ENCODE measurements around the gene RUNX1. TPM values are rescaled to one million over a fixed set of nuclear protein-coding genes. Genes with fewer than 3 reads are reported as not detected.

The RUNX1 gene
- total and polyA plus RNA-seq, 2 of the 13 experiments (the other 11 are each of a cell fraction or from before 2014, with no cell fraction given), result 5.4 to 6.4 TPM

DNA sequence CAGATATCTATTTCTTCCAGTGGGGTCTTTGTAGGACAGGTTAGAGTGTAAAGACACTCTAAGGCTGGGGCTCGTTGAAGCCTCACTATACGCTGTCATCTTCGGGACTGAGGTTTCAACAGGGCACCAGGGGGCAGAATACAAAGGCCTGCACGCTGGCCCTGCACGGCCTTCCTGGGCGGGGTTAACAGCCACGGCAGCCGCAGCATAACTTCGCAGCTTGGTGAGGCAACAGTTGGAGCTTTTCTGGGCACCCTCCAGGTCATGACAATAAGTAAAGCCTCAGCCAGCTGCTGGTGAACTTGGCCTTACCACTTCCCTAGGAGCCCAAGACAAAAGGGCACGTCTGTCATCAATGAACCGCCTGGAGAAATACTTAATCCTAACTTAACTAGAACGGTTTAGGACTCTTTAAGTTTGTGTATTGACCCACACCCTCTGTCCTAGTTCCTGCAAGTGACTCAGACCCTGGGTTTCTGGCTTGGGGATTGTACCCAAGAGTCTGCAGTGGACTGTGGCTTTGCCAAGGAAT, 2.3 kb upstream of the RUNX1 start (continued):
- TF ChIP-seq TBL1XR1 (IDR thresholded peaks at IDR 0.05; ENCODE audit: borderline replicate concordance, low read length, partially characterized antibody), result peak; percentile 11
- TF ChIP-seq NCOR1 (IDR thresholded peaks at IDR 0.05; ENCODE audit: borderline replicate concordance, low read length), result no peak
- TF ChIP-seq SUZ12 (IDR thresholded peaks at IDR 0.05; ENCODE audit: low read depth, low read length), result no peak
- no peak for TF ChIP-seq ZNF33B (CRISPR knock-in tag; IDR thresholded peaks at IDR 0.05)
- TF ChIP-seq HOXA3 (CRISPR knock-in tag; IDR thresholded peaks at IDR 0.05), result peak; percentile 65
- no peak for TF ChIP-seq ZNF44 (CRISPR knock-in tag; IDR thresholded peaks at IDR 0.05)
- TF ChIP-seq FOXO1 (CRISPR knock-in tag; IDR thresholded peaks at IDR 0.05), result 0 out of 2 replicates have a peak, but pooled peaks have one; percentile 15
- no peak for TF ChIP-seq ZNF589 (CRISPR knock-in tag; conservative IDR thresholded peaks at IDR 0.05)
- 0 out of 2 replicates have a peak, but pooled peaks have one; percentile 33 for TF ChIP-seq ZZZ3 (CRISPR knock-in tag; IDR thresholded peaks at IDR 0.05; ENCODE audit: borderline replicate concordance)
- TF ChIP-seq HNF4G (IDR thresholded peaks at IDR 0.05; ENCODE audit: borderline replicate concordance, low read depth, low read length), result 0 out of 2 replicates have a peak, but pooled peaks have one; percentile 18
- no peak for TF ChIP-seq HNF4G (CRISPR knock-in tag; IDR thresholded peaks at IDR 0.05; ENCODE audit: borderline replicate concordance, low read depth)
- no peak for TF ChIP-seq SRF (IDR thresholded peaks at IDR 0.05; ENCODE audit: low read depth, low read length)
- peak; percentile 60; the same call in 1 of the 2 replicates for TF ChIP-seq CBX5 (CRISPR knock-in tag; IDR thresholded peaks at IDR 0.05; ENCODE audit: borderline replicate concordance)
- TF ChIP-seq NFATC3 (CRISPR knock-in tag; IDR thresholded peaks at IDR 0.05), result no peak
- TF ChIP-seq NR3C1 (CRISPR knock-in tag; IDR thresholded peaks at IDR 0.05), result no peak
- TF ChIP-seq ZNF205 (CRISPR knock-in tag; IDR thresholded peaks at IDR 0.05), result no peak
- TF ChIP-seq PCBP1 (IDR thresholded peaks at IDR 0.05; ENCODE audit: borderline replicate concordance, low read depth, low read length), result no peak
- TF ChIP-seq, protein P1, sequence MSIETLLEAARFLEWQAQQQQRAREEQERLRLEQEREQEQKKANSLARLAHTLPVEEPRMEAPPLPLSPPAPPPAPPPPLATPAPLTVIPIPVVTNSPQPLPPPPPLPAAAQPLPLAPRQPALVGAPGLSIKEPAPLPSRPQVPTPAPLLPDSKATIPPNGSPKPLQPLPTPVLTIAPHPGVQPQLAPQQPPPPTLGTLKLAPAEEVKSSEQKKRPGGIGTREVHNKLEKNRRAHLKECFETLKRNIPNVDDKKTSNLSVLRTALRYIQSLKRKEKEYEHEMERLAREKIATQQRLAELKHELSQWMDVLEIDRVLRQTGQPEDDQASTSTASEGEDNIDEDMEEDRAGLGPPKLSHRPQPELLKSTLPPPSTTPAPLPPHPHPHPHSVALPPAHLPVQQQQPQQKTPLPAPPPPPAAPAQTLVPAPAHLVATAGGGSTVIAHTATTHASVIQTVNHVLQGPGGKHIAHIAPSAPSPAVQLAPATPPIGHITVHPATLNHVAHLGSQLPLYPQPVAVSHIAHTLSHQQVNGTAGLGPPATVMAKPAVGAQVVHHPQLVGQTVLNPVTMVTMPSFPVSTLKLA (IDR thresholded peaks at IDR 0.05), result no peak
- peak; percentile 34 to 59; a peak in 2 of 4 replicates for TF ChIP-seq HMGXB4 (CRISPR knock-in tag; IDR thresholded peaks at IDR 0.05; ENCODE audit: borderline replicate concordance in 1 of 2, low read depth in 1 of 2)
- TF ChIP-seq ARID5B (CRISPR knock-in tag; IDR thresholded peaks at IDR 0.05), result peak; percentile 61
- TF ChIP-seq ZNF292 (CRISPR knock-in tag; IDR thresholded peaks at IDR 0.05; ENCODE audit: borderline replicate concordance, low read depth), result peak; percentile 69; the same call in 1 of the 2 replicates
- peak; percentile 48; the same call in 1 of the 2 replicates for TF ChIP-seq TCF7 (IDR thresholded peaks at IDR 0.05; ENCODE audit: low read depth)

Data from HepG2 (cell line).